ENCODE data around the gene S100PBP. TPM values are rescaled to one million over a fixed set of nuclear protein-coding genes. Genes with fewer than 3 reads are reported as not detected.

Gene S100PBP
- total RNA-seq, 1 experiment from 2014 or later: 50.1 TPM

- Histone ChIP-seq H3K9me3 (ENCODE audit: control insufficient read depth, low read depth, low read length) (no peaks in the 10 kb centered on the region), H4K8ac (replicated peaks; ENCODE audit: insufficient read length, low read depth, low read length) (no peak overlapping the region), H4K91ac (ENCODE audit: insufficient read length, low read depth, low read length) (no peak overlapping the region), H2BK20ac (ENCODE audit: low read depth, low read length, poor library complexity, severe bottlenecking) (no peak overlapping the region), H2BK5ac (ENCODE audit: insufficient read length, low read length) (no peak overlapping the region), H4K20me1 (ENCODE audit: control insufficient read depth, insufficient read depth, insufficient read length) (no peaks in the 10 kb centered on the region), H3K4me2 (ENCODE audit: insufficient read depth, insufficient read length, low read length) (no peak overlapping the region), H3K23ac (ENCODE audit: insufficient read length, low read depth, low read length) (no peak overlapping the region), H3K79me1 (ENCODE audit: insufficient read depth, low read depth, low read length, poor library complexity, severe bottlenecking) (peaks cover 13% of the 10 kb centered on the region), H3K79me2 (ENCODE audit: insufficient read depth, low read length) (peaks cover 5% of the 10 kb centered on the region; the same call in 1 of the 2 replicates), H3K56ac (ENCODE audit: insufficient read length, low read depth, low read length) (no peak overlapping the region), H3K9ac (ENCODE audit: extremely low read depth, insufficient read length, low read length) (no peak overlapping the region), H3K27ac (ENCODE audit: insufficient read length, low read depth, low read length) (no peak overlapping the region), H2BK120ac (ENCODE audit: low read depth, low read length, poor library complexity, severe bottlenecking) (no peak overlapping the region), H2BK12ac (ENCODE audit: insufficient read length, low read depth, low read length) (no peak overlapping the region), H3K14ac (ENCODE audit: insufficient read depth, low read length) (no peak overlapping the region), H3K4me1 (ENCODE audit: insufficient read depth, low read length) (no peaks in the 10 kb centered on the region), H3K18ac (ENCODE audit: insufficient read length, low read depth, low read length) (no peak overlapping the region), H2BK15ac (ENCODE audit: low read depth, low read length) (no peak overlapping the region), H3K23me2 (ENCODE audit: insufficient read length, low read depth, low read length, poor library complexity, severe bottlenecking) (no peaks in the 10 kb centered on the region), H3T11ph (ENCODE audit: low read length) (no peak overlapping the region), H3K4ac (ENCODE audit: low read depth, low read length) (no peak overlapping the region), H2AFZ (ENCODE audit: low read length) (no peak overlapping the region), H3K27me3 (ENCODE audit: insufficient read depth, low read length) (no peaks in the 10 kb centered on the region), H4K5ac (ENCODE audit: insufficient read length, low read depth, low read length) (no peak overlapping the region), H2AK5ac (ENCODE audit: insufficient read length, low read length) (no peak overlapping the region)
- H3K4me3 Mint-ChIP-seq: no peak overlapping the region
- peaks cover 0 to 4% of the 10 kb centered on the region in 2 experiments; a peak in 4 of 5 replicates for H3K9me3 Mint-ChIP-seq
- peaks cover 83 to 95% (median 94%) of the 10 kb centered on the region in 3 experiments for H3K36me3 Mint-ChIP-seq (ENCODE audit: insufficient read depth in 1 of 3, low read depth in 3 of 3)
- no peak overlapping the region for H3K27ac Mint-ChIP-seq
- WGBS (ENCODE audit: extremely low coverage, insufficient read length, low lambda C conversion rate): no CpG with 5 or more reads among the region's 6 CpGs
- TF ChIP-seq CTCF (conservative IDR thresholded peaks at IDR 0.05): no peak
- no peaks in the 10 kb centered on the region for H3K27me3 Mint-ChIP-seq (ENCODE audit: low read depth)
- DNase-seq: no peak
- peaks cover 4 to 6% of the 10 kb centered on the region in 2 experiments; a peak in 3 of 4 replicates for H3K4me1 Mint-ChIP-seq
Observed at GRCh38 chr1:32806290-32806689, 11.2 kb upstream of the S100PBP start.
